Fibroblast of lung (primary cell): ENCODE data around the gene MEGF8. TPM values are rescaled to one million over a fixed set of nuclear protein-coding genes. Genes with fewer than 3 reads are reported as not detected.

Experiments used
- DNase-seq, 2 donors: peaks; one replicate each; pipeline versions ENCODE4 v3.0.0 to v3.0.0-alpha.2; 2010; ENCODE audit warnings: low read depth in 2 of 2
- H2AFZ ChIP-seq: 2 replicates; pipeline ENCODE4 v1.5.1; 2012; ENCODE audit warnings: low read length, control low read depth, inconsistent platforms
- H3K27ac ChIP-seq: 2 replicates; pipeline ENCODE4 v1.5.1; 2011; ENCODE audit warnings: low read length, control low read depth; ENCODE audit not compliant: insufficient read depth
- H3K27me3 ChIP-seq: 2 replicates; pipeline ENCODE4 v1.5.1; 2011; ENCODE audit warnings: mild to moderate bottlenecking, low read length; ENCODE audit not compliant: control insufficient read depth, insufficient read depth
- H3K36me3 ChIP-seq: 2 replicates; pipeline ENCODE4 v1.5.1; 2011; ENCODE audit warnings: low read length; ENCODE audit not compliant: control insufficient read depth, insufficient read depth
- H3K4me1 ChIP-seq: 2 replicates; pipeline ENCODE4 v1.5.1; 2011; ENCODE audit warnings: low read length; ENCODE audit not compliant: control insufficient read depth, insufficient read depth; ENCODE audit errors: extremely low read depth
- H3K4me2 ChIP-seq: 2 replicates; pipeline ENCODE4 v1.5.1; 2011; ENCODE audit warnings: low read length, control low read depth; ENCODE audit not compliant: insufficient read depth; ENCODE audit errors: extremely low read depth
- H3K4me3 ChIP-seq, 4 experiments: fragments of 200-600 bp in 1 of 4; sonication (generic) in 1 of 4; replicated peaks in 1 of 4; 2 replicates each; pipeline ENCODE4 v1.5.1; 2011 to 2016; ENCODE audit warnings: low read length in 4 of 4, low read depth in 3 of 4, mild to moderate bottlenecking in 3 of 4, control low read depth in 2 of 4, inconsistent platforms in 1 of 4, mixed read lengths in 1 of 4; ENCODE audit not compliant: insufficient read depth in 1 of 4; ENCODE audit errors: control extremely low read depth in 1 of 4
- H3K79me2 ChIP-seq: 2 replicates; pipeline ENCODE4 v1.5.1; 2012; ENCODE audit warnings: mild to moderate bottlenecking, low read length, inconsistent platforms; ENCODE audit not compliant: control insufficient read depth, insufficient read depth
- H3K9ac ChIP-seq: 2 replicates; pipeline ENCODE4 v1.5.1; 2011; ENCODE audit warnings: mild to moderate bottlenecking, low read length, control low read depth; ENCODE audit not compliant: insufficient read depth
- H3K9me3 ChIP-seq: 2 replicates; pipeline ENCODE4 v1.5.1; 2012; ENCODE audit warnings: low read depth, low read length; ENCODE audit not compliant: control insufficient read depth, insufficient read depth
- H4K20me1 ChIP-seq: 2 replicates; pipeline ENCODE4 v1.5.1; 2011; ENCODE audit warnings: low read length; ENCODE audit not compliant: control insufficient read depth, insufficient read depth; ENCODE audit errors: extremely low read depth
- CTCF ChIP-seq, 2 donors: IDR thresholded peaks in 1 of 2; conservative IDR thresholded peaks in 1 of 2; 1 replicate in 1 of 2; 2 replicates in 1 of 2; pipeline ENCODE4 v1.5.1; 2011 to 2012; ENCODE audit warnings: low read length in 2 of 2, control low read depth in 1 of 2, inconsistent platforms in 1 of 2, low read depth in 1 of 2, mild to moderate bottlenecking in 1 of 2
- EZH2 ChIP-seq: IDR thresholded peaks from 2 replicates; pipeline ENCODE4 v1.5.1; 2012; ENCODE audit warnings: low read length, control low read depth, mild to moderate bottlenecking; ENCODE audit errors: missing control alignments
- polyA plus RNA-seq, 2 donors: library from polyadenylated mRNA; depleted of rRNA in 1 of 2; stranded (reverse) in 1 of 2; unstranded in 1 of 2; fragments of >200 nt; gene quantifications; 2 replicates each; pipeline ENCODE4 v1.2.1, GENCODE V29; 2011 to 2012; ENCODE audit warnings: missing spikeins in 1 of 2
- total RNA-seq: library from RNA; depleted of rRNA; stranded (reverse); fragments of >200 nt; gene quantifications from 2 replicates; pipeline ENCODE4 v1.2.1, GENCODE V29; 2014

Gene MEGF8
- total and polyA plus RNA-seq, 2 donors (not counting 1 experiment from before 2014, with no cell fraction given): 9.3 to 27.6 TPM

- H3K36me3 ChIP-seq: no peaks in the 10 kb centered on the region
- H3K79me2 ChIP-seq: no peaks in the 10 kb centered on the region
- H3K4me1 ChIP-seq: no peaks in the 10 kb centered on the region
- H2AFZ ChIP-seq: no peak overlapping the region
- H4K20me1 ChIP-seq: no peaks in the 10 kb centered on the region
- peak overlapping the region in 3 of 4 experiments; percentile 16 to 78 (median 54) for H3K4me3 ChIP-seq
- no peak overlapping the region for H3K27ac ChIP-seq
- H3K4me2 ChIP-seq: peak overlapping the region; percentile 58
- DNase-seq: no peak
- no peak overlapping the region for H3K9ac ChIP-seq
- H3K27me3 ChIP-seq: no peaks in the 10 kb centered on the region
- no peaks in the 10 kb centered on the region for H3K9me3 ChIP-seq
- TF ChIP-seq CTCF (conservative IDR thresholded peaks at IDR 0.05 in 1 of 2, IDR thresholded peaks at IDR 0.05 in 1 of 2; ENCODE audit: low read depth in 1 of 2, low read length in 2 of 2) (no peak), EZH2 (no peak)
These were observed 22.4 kb upstream of the MEGF8 start for GRCh38 chr19:42303101-42303464.

GRCh38 chr19:42303876-42304275, 21.6 kb upstream of the MEGF8 start:
- DNase-seq: no peak
- no peaks in the 10 kb centered on the region for H4K20me1 ChIP-seq
- no peaks in the 10 kb centered on the region for H3K36me3 ChIP-seq
- H3K27me3 ChIP-seq: no peaks in the 10 kb centered on the region
- no peak overlapping the region for H3K27ac ChIP-seq
- TF ChIP-seq CTCF (conservative IDR thresholded peaks at IDR 0.05 in 1 of 2, IDR thresholded peaks at IDR 0.05 in 1 of 2; ENCODE audit: low read depth in 1 of 2, low read length in 2 of 2) (no peak), EZH2 (no peak)
- no peak overlapping the region for H3K4me3 ChIP-seq
- H3K79me2 ChIP-seq: no peaks in the 10 kb centered on the region
- H3K4me2 ChIP-seq: no peak overlapping the region
- H2AFZ ChIP-seq: no peak overlapping the region
- no peaks in the 10 kb centered on the region for H3K9me3 ChIP-seq
- H3K4me1 ChIP-seq: no peaks in the 10 kb centered on the region
- no peak overlapping the region for H3K9ac ChIP-seq

GRCh38 chr19:42306646-42307045, 18.8 kb upstream of the MEGF8 start:
- Histone ChIP-seq H3K9ac (no peak overlapping the region), H3K9me3 (no peaks in the 10 kb centered on the region), H2AFZ (no peak overlapping the region), H3K4me3 (no peak overlapping the region), H3K4me2 (no peak overlapping the region), H3K36me3 (no peaks in the 10 kb centered on the region), H4K20me1 (no peaks in the 10 kb centered on the region), H3K27ac (no peak overlapping the region), H3K4me1 (no peaks in the 10 kb centered on the region), H3K79me2 (no peaks in the 10 kb centered on the region), H3K27me3 (no peaks in the 10 kb centered on the region)
- DNase-seq: no peak
- no peak for TF ChIP-seq EZH2
- no peak for TF ChIP-seq CTCF (conservative IDR thresholded peaks at IDR 0.05 in 1 of 2, IDR thresholded peaks at IDR 0.05 in 1 of 2; ENCODE audit: low read depth in 1 of 2, low read length in 2 of 2)
